Lower leg skin (tissue), 4 donors: ENCODE data around the gene PNPLA8. TPM values are rescaled to one million over a fixed set of nuclear protein-coding genes. Genes with fewer than 3 reads are reported as not detected.

ENCODE experiments used
- DNase-seq, 2 donors: peaks; one replicate each; pipeline ENCODE4 v3.0.0-alpha.2; 2019; ENCODE audit warnings: low spot score in 2 of 2
- H3K4me3 ChIP-seq: fragments of 200-600 bp; sonication (generic); 2 replicates; pipeline ENCODE4 v1.5.1; 2017; ENCODE audit warnings: mild to moderate bottlenecking, low read depth; ENCODE audit not compliant: poor library complexity, severe bottlenecking
- CTCF ChIP-seq, 3 donors: fragments of 450-650 bp; IDR thresholded peaks; one replicate each; pipeline ENCODE4 v1.5.1; 2016; ENCODE audit warnings: antibody characterized with exemption in 3 of 3, mild to moderate bottlenecking in 3 of 3, moderate library complexity in 2 of 3
- POLR2A ChIP-seq, 2 donors: fragments of 450-650 bp; IDR thresholded peaks; one replicate each; pipeline ENCODE4 v1.6.1; 2016 to 2017; ENCODE audit warnings: antibody characterized with exemption in 2 of 2, mild to moderate bottlenecking in 1 of 2, moderate library complexity in 1 of 2
- WGBS, 2 donors: methylation state at CpG; one replicate each; pipeline ENCODE4 v1.1.5; 2018; 5-methylcytosine and 5-hydroxymethylcytosine counted together
- intact Hi-C: fragments of 100-400 bp; cut with DNase I; formaldehyde crosslinking; loops from one replicate; pipeline ENCODE4 v1.15.0; 2023; ENCODE audit warnings: low total_unique reads
- total RNA-seq, 4 donors: library from RNA; depleted of rRNA; stranded (reverse); fragments of >200 nt; gene quantifications; one replicate each; pipeline ENCODE4 v1.1.0, GENCODE V29; 2016

The PNPLA8 gene
- total RNA-seq, 4 donors from 2014 or later: 25.6 to 37.1 (median 33.3) TPM

- TF ChIP-seq CTCF (IDR thresholded peaks at IDR 0.05) (no peak), POLR2A (IDR thresholded peaks at IDR 0.05) (no peak)
- intact Hi-C loops: no loop called here
- H3K4me3 ChIP-seq: no peak overlapping the region
- 51 to 56% methylated on average over 2 of the region's 2 CpGs for WGBS, 2 donors
- DNase-seq: no peak
These were observed 73.2 kb downstream of the PNPLA8 start for GRCh38 chr7:108452707-108453106.

GRCh38 chr7:108451296-108451848 lies 74.6 kb downstream of the PNPLA8 start:
- H3K4me3 ChIP-seq: no peak overlapping the region
- DNase-seq: no peak
- no peak for TF ChIP-seq POLR2A (IDR thresholded peaks at IDR 0.05)
- no peak for TF ChIP-seq CTCF (IDR thresholded peaks at IDR 0.05)
- WGBS, 2 donors: 90 to 94% methylated on average over 2 of the region's 2 CpGs
- intact Hi-C loops: no loop called here

GRCh38 chr7:108450160-108450559 lies 75.8 kb downstream of the PNPLA8 start:
- intact Hi-C loops: no loop called here
- WGBS, 2 donors: 89 to 95% methylated on average over 1 of the region's 1 CpG
- H3K4me3 ChIP-seq: no peak overlapping the region
- TF ChIP-seq CTCF (IDR thresholded peaks at IDR 0.05) (no peak), POLR2A (IDR thresholded peaks at IDR 0.05) (no peak)
- DNase-seq: no peak

GRCh38 chr7:108449521-108449920 lies 76.4 kb downstream of the PNPLA8 start:
- TF ChIP-seq CTCF (IDR thresholded peaks at IDR 0.05) (no peak), POLR2A (IDR thresholded peaks at IDR 0.05) (no peak)
- H3K4me3 ChIP-seq: no peak overlapping the region
- no peak for DNase-seq
- intact Hi-C loops: no loop called here

GRCh38 chr7:108448584-108449505 lies 77.1 kb downstream of the PNPLA8 start:
- 64 to 65% methylated on average over 11 of the region's 11 CpGs for WGBS, 2 donors
- no peak overlapping the region for H3K4me3 ChIP-seq
- intact Hi-C loops: no loop called here
- TF ChIP-seq CTCF (IDR thresholded peaks at IDR 0.05): no peak
- TF ChIP-seq POLR2A (IDR thresholded peaks at IDR 0.05): no peak
- no peak for DNase-seq
